ES-I3 (cell line): Measurements from ENCODE around the gene ACVR1B.

Experiments
- H3K36me3 ChIP-seq: 2 replicates; pipeline ENCODE4 v1.6.1; 2013; ENCODE audit warnings: mild to moderate bottlenecking, low read length, control low read depth, moderate library complexity; ENCODE audit not compliant: insufficient read depth
- H3K4me1 ChIP-seq: 2 replicates; pipeline ENCODE4 v1.6.1; 2013; ENCODE audit warnings: mild to moderate bottlenecking, control low read depth, low read length; ENCODE audit not compliant: insufficient read depth
- H3K9ac ChIP-seq: 2 replicates; pipeline ENCODE4 v1.6.1; 2013; ENCODE audit warnings: low read depth, mild to moderate bottlenecking, low read length, moderate library complexity
- H3K9me3 ChIP-seq: 2 replicates; pipeline ENCODE4 v1.6.1; 2013; ENCODE audit warnings: mild to moderate bottlenecking, low read length, moderate library complexity; ENCODE audit not compliant: control insufficient read depth, insufficient read depth

ACVR1B gene

DNA sequence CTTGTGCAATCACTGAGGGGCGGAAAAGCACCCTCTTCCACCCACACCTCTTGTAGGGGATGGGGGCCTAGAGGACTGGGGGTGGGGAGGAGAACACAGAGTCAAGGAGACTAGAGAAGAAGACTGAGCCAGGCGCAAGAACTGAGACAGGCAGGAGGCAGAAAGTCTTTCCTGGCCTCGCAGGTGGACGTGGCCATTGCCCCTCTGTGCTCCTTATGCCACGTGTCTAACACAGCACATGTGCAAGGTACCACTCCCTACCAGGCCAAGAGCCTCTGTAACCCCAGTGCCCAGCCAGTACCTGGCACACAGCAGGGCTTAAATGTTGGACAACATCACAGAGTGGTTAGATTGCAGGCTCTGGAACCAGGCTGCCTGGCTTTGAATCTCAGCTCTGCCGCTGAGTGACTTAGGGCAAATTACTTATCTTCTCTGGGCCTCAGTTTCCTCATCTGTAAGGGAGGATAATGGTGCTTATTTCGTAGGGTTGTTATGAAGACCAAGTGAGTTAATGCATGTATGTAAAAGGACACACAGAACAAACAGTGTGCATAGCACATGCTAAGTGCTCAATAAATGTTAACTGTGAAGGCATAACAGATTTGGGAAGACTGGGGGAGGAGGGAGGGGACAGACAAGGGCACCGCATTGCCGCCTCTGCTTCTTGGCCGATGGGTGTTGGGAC is 53.9 kb downstream of the ACVR1B start:
- H3K36me3 ChIP-seq: no peaks in the 10 kb centered on the region
- no peak overlapping the region; the same call in 1 of the 2 replicates for H3K9ac ChIP-seq
- peaks cover 22% of the 10 kb centered on the region; the same call in 1 of the 2 replicates for H3K4me1 ChIP-seq
- H3K9me3 ChIP-seq: no peaks in the 10 kb centered on the region

- Histone ChIP-seq H3K4me1 (peaks cover 29% of the 10 kb centered on the region), H3K9me3 (no peaks in the 10 kb centered on the region), H3K36me3 (no peaks in the 10 kb centered on the region), H3K9ac (peak overlapping the region; percentile 50; the same call in 1 of the 2 replicates)
Observed at GRCh38 chr12:52005903-52006703, 54.6 kb downstream of the ACVR1B start.

GRCh38 chr12:52006726-52007157 is 55.2 kb downstream of the ACVR1B start, which contains the start of gene TAMALIN:
Gene TAMALIN, plus strand, starts transcription at chr12:52006946. Its CDS starts 74 bp downstream, at chr12:52007020.
- H3K36me3 ChIP-seq: no peaks in the 10 kb centered on the region
- no peaks in the 10 kb centered on the region for H3K9me3 ChIP-seq
- H3K4me1 ChIP-seq: peaks cover 30% of the 10 kb centered on the region
- H3K9ac ChIP-seq: peak within 1 kb of the TSS; percentile 60; the same call in 1 of the 2 replicates

- H3K36me3 ChIP-seq: no peaks in the 10 kb centered on the region
- H3K9ac ChIP-seq: peak overlapping the region; percentile 60; the same call in 1 of the 2 replicates
- H3K4me1 ChIP-seq: peaks cover 30% of the 10 kb centered on the region
- H3K9me3 ChIP-seq: no peaks in the 10 kb centered on the region
Observed at GRCh38 chr12:52007158-52007921, 55.8 kb downstream of the ACVR1B start.

DNA sequence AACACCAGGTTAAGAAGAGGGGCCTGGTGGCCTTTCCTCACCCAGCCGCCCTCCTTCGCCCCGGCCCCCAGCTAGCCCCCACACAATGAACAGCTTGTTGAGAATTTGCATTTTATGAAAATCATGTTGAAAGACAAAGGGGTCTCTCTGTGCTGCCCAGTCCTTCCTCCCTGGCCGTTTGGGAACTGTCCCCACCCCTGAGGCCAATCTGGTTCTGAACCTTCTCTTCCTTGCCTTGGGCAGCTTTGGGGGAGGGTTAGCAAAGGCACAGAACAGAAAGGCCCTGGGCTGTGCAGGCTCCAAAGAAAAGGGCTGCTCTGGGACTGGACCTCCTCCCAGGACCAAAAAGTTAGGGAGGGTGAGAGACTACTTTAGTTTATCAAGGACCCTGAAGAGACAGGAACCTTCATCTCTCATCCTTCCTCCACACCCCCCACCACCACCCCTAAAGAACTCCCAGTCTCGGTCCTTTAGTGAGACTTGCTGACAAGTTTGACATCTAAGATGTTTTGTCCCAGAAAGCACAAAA is 56.5 kb downstream of the ACVR1B start:
- no peaks in the 10 kb centered on the region for H3K9me3 ChIP-seq
- H3K4me1 ChIP-seq: peaks cover 30% of the 10 kb centered on the region
- no peaks in the 10 kb centered on the region for H3K36me3 ChIP-seq
- H3K9ac ChIP-seq: peak overlapping the region; percentile 60; the same call in 1 of the 2 replicates

- Histone ChIP-seq H3K36me3 (no peaks in the 10 kb centered on the region), H3K9me3 (no peaks in the 10 kb centered on the region), H3K4me1 (peaks cover 36% of the 10 kb centered on the region), H3K9ac (no peak overlapping the region)
Observed at GRCh38 chr12:52009081-52009751, 57.7 kb downstream of the ACVR1B start.

DNA sequence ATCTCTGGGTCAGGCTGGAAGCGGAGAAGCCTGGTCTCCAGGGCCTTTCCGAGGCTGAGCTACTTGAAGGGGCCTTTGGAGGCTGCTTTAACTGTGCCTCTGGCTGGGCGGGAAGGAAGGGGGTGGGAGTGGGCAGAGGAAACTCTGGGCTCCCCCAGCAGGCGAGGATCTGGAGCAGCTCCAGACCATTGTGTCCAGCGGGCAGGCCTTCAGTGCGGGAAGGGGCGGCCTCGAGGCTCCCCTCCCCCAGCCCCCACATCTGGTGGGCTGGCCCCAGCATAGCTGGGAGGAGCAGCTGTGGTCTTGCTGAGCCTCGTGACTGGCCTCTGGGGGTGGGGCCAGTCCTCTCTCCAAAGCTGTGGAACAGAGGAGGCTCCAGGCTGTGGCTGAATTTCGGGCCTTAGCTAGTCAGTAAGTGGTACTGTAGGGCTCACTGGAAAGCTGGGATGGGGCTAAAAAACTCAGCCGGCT is 58.7 kb downstream of the ACVR1B start:
- Histone ChIP-seq H3K36me3 (no peaks in the 10 kb centered on the region), H3K9me3 (no peaks in the 10 kb centered on the region), H3K9ac (no peak overlapping the region), H3K4me1 (peaks cover 36% of the 10 kb centered on the region)

GRCh38 chr12:52010692-52011601 is 59.4 kb downstream of the ACVR1B start:
- peaks cover 35% of the 10 kb centered on the region for H3K4me1 ChIP-seq
- H3K36me3 ChIP-seq: no peaks in the 10 kb centered on the region
- H3K9ac ChIP-seq: no peak overlapping the region
- no peaks in the 10 kb centered on the region for H3K9me3 ChIP-seq

GRCh38 chr12:52011602-52012214 is 60.2 kb downstream of the ACVR1B start:
- Histone ChIP-seq H3K4me1 (peaks cover 34% of the 10 kb centered on the region), H3K9ac (no peak overlapping the region), H3K36me3 (no peaks in the 10 kb centered on the region)

DNA sequence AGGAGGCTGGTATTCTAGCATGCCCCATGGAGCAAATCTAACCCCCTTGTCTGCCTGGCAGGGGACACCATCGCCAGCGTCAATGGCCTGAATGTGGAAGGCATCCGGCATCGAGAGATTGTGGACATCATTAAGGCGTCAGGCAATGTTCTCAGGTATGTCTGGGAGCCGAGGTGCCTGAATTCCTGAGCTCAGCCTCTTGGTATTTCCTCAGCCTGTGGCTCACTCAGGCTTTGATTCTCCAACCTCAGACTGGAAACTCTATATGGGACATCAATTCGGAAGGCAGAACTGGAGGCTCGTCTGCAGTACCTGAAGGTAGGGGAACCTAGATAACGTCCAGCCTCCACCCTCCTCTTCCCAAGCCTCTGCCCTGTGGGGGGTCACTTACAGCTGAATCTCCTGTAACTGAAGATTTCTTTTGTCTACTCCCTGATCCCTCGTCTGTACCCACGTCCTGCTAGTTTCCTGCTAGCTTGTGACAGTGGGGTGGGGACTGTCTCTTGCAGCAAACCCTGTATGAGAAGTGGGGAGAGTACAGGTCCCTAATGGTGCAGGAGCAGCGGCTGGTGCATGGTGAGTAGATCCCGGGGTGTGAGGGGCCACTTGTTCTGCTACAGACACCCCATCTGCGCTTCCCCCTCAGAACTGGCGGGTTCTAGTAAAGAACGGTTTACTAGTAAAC is 62.3 kb downstream of the ACVR1B start:
- Histone ChIP-seq H3K4me1 (peaks cover 34% of the 10 kb centered on the region), H3K36me3 (no peaks in the 10 kb centered on the region), H3K9me3 (no peaks in the 10 kb centered on the region), H3K9ac (no peak overlapping the region)

More at GRCh38 chr12:52011602-52012214, 60.2 kb downstream of the ACVR1B start:
- H3K9me3 ChIP-seq: no peaks in the 10 kb centered on the region

DNA sequence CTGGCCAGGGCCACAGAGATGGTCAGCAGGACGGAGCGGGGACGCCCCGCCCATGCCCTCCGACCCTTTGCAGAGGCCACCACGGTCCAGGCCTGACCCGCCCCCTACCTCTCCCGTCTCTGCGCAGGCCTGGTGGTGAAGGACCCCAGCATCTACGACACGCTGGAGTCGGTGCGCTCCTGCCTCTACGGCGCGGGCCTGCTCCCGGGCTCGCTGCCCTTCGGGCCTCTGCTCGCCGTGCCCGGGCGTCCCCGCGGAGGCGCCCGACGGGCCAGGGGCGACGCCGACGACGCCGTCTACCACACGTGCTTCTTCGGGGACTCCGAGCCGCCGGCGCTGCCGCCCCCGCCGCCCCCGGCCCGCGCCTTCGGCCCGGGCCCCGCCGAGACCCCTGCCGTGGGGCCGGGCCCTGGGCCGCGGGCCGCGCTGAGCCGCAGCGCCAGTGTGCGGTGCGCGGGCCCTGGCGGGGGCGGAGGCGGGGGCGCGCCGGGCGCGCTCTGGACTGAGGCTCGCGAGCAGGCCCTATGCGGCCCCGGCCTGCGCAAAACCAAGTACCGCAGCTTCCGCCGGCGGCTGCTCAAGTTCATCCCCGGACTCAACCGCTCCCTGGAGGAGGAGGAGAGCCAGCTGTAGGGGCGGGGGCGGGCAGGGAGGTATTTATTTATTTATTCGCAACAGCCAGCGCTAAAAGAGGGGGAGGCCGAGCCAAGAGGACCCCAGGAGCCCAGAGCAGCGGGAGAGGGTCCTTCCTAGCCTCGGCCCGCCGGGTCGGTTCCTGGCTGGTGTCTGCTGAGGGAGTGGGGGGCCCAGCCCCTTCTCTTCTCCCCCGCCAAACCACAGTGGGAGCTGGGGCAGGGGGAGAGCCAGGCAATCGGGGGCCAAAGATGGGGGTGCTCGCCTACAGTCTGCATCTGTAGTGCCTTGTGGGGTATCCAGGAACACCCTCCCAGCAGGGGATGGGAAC is 63.4 kb downstream of the ACVR1B start:
- H3K4me1 ChIP-seq: peaks cover 23% of the 10 kb centered on the region
- no peaks in the 10 kb centered on the region for H3K36me3 ChIP-seq
- peak overlapping the region; percentile 16; the same call in 1 of the 2 replicates for H3K9ac ChIP-seq
- no peaks in the 10 kb centered on the region for H3K9me3 ChIP-seq
